ENCODE measurements around the gene KRTAP2-2.
"Not testable (repeated sequence)": the region's sequence is repeated elsewhere in the genome, so short reads cannot be mapped to it uniquely, and the experiment has no call there.

DNA sequence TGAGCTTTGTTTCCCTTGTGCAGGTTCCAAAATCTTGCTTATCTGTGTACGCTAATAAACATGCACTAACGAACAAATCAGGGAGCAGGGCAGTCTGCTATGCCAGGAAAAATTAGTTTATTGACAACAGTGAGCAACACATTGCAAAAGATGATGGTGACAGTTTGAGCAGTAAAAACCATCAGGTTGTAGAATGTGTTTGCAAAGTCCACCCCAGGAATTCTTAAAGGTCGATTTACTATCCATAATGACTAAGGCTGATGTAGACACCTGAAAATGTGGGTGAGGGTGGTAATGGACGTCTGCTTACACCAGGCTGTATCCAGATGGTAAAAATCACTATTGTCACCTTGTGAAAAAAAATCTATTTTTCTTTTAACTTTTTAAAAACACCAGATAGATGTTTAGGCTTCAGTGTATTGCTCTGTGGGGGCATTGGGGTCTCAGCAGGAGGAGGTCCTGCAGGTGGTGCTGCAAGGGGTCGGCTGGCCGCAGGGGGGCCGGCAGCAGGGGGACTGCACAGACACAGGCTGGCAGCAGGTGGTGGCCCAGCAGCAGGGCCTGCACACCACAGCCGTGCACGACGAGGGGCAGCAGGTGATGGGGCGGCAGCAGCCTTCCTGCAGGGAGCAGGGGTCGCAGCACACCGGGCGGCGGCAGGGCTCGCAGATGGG is 10.1 kb upstream of the KRTAP2-2 start:
- TF ChIP-seq POLR2AphosphoS5, POLR2A (IDR thresholded peaks at IDR 0.05): not testable (repeated sequence)

All from transverse colon (tissue), 3 donors.